ENCODE measurements around the gene KRT83. TPM values are rescaled to one million over a fixed set of nuclear protein-coding genes. Genes with fewer than 3 reads are reported as not detected.

Gene KRT83
- total and polyA plus RNA-seq, 2 of the 13 experiments (the other 11 are each of a cell fraction or from before 2014, with no cell fraction given), result not detected

GRCh38 chr12:52334185-52334584 lies 13.0 kb upstream of the KRT83 start (continued):
- TF ChIP-seq JDP2 (CRISPR knock-in tag; IDR thresholded peaks at IDR 0.05; ENCODE audit: borderline replicate concordance), result no peak

- H3K27ac ChIP-seq (ENCODE audit: extremely low read length, insufficient read depth, low read length), result no peak overlapping the region
- DNase-seq (ENCODE audit: low spot score), result no peak
- in situ Hi-C loops (cut with HindIII; ENCODE audit: extremely low pct_ligation_motif_present, low pct_unique_long_range_greater_than_20kb) (no loop called here), intact Hi-C loops (cut with micrococcal nuclease; ENCODE audit: unreplicated experiment) (no loop called here)
- no TSS peak for BruUV-seq (replicated peaks)
- no peaks in the 10 kb centered on the region for H3K36me3 ChIP-seq (replicated peaks in 1 of 2; ENCODE audit: control insufficient read depth in 1 of 2, insufficient read depth in 2 of 2, low read length in 2 of 2)
- no peak overlapping the region for H2AFZ ChIP-seq (ENCODE audit: low read length)
- 11% methylated on average over 3 of the region's 3 CpGs for WGBS (ENCODE audit: low lambda C conversion rate)
- no peaks in the 10 kb centered on the region for H3K4me1 ChIP-seq (ENCODE audit: insufficient read depth, low read length)
- no peak for TF ChIP-seq REST (IDR thresholded peaks at IDR 0.05; ENCODE audit: borderline replicate concordance in 1 of 2, low read depth in 1 of 2, low read length in 2 of 2)
- TF ChIP-seq ZSCAN21 (CRISPR knock-in tag; IDR thresholded peaks at IDR 0.05; ENCODE audit: borderline replicate concordance), result no peak
- no peak for TF ChIP-seq HMGXB3 (CRISPR knock-in tag; IDR thresholded peaks at IDR 0.05; ENCODE audit: borderline replicate concordance)
- TF ChIP-seq EZH2 (conservative IDR thresholded peaks at IDR 0.05; ENCODE audit: low read depth, low read length), result no peak
- TF ChIP-seq ZNF572 (CRISPR knock-in tag; IDR thresholded peaks at IDR 0.05), result no peak
- TF ChIP-seq ZKSCAN1 (IDR thresholded peaks at IDR 0.05; ENCODE audit: low read length), result no peak
- no peak for TF ChIP-seq LCORL (IDR thresholded peaks at IDR 0.05)
- TF ChIP-seq LCORL (CRISPR knock-in tag; IDR thresholded peaks at IDR 0.05), result no peak
- no peak for TF ChIP-seq SP4 (CRISPR knock-in tag; IDR thresholded peaks at IDR 0.05)
- no peaks in the 10 kb centered on the region for H3K79me2 ChIP-seq (ENCODE audit: insufficient read depth, low read length)
- H3K27me3 ChIP-seq (ENCODE audit: control insufficient read depth in 1 of 2, insufficient read depth in 2 of 2, low read length in 2 of 2), result peaks cover 0 to 6% of the 10 kb centered on the region in 2 experiments; a peak in 1 of 5 replicates
- H3K9ac ChIP-seq (ENCODE audit: insufficient read depth, low read depth, low read length), result no peak overlapping the region
- H4K20me1 ChIP-seq (ENCODE audit: insufficient read depth, low read length), result no peaks in the 10 kb centered on the region
- H3K4me2 ChIP-seq (ENCODE audit: low read depth, low read length), result no peak overlapping the region
- H3K4me3 ChIP-seq (replicated peaks in 1 of 3; ENCODE audit: insufficient read depth in 1 of 3, low read depth in 2 of 3, low read length in 3 of 3), result no peak overlapping the region
- no peak for FAIRE-seq
- CTCF ChIA-PET (ENCODE audit: low intra/inter-chr PET ratio, low total read pairs), result no interaction called here
- POLR2A ChIA-PET, result no interaction called here
- no peaks in the 10 kb centered on the region for H3K9me3 ChIP-seq (ENCODE audit: low read length)
- ATAC-seq, result no peak
Observed at GRCh38 chr12:52333321-52333720, 12.1 kb upstream of the KRT83 start.

Data from HepG2 (cell line).